ENCODE measurements around the gene C1orf174. TPM values are rescaled to one million over a fixed set of nuclear protein-coding genes. Genes with fewer than 3 reads are reported as not detected.

The C1orf174 gene
- total RNA-seq, 1 donor from 2014 or later, result 25.8 TPM

DNA sequence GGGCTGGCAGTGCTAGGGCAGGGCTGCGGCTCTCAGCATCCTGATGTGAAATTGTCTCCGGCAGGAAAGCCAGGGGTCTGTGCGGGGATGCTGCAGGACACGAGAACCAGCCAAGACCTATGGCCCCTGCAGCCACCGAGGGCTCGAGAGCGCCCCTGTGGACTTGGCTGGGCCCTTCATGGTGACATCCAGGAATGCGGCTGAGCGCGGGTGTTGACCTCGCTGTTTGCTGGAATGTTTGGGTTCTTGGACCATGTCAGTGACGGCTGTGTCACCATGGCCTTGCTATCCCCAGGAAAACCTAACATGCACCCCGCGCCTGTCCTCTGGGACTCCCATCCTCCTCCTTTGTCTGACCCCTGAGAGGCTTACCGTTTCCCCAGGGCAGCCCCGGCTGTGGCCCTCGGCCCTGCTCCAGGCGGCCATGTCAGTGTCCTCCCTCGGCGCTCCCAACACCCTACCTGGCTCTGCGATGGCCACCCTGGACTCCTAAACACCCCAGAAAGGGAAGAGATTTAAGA, 14.3 kb upstream of the C1orf174 start:
- Mint-ChIP-seq H3K27ac (no peak overlapping the region), H3K4me3 (no peak overlapping the region), H3K27me3 (ENCODE audit: low read depth) (peaks cover 49% of the 10 kb centered on the region), H3K9me3 (no peaks in the 10 kb centered on the region), H3K36me3 (no peaks in the 10 kb centered on the region), H3K4me1 (peaks cover 4% of the 10 kb centered on the region)
- DNase-seq (ENCODE audit: low spot score in 2 of 2, unreplicated experiment in 2 of 2), result peak in 1 of 2 experiments; percentile 13
- TF ChIP-seq, protein P1, sequence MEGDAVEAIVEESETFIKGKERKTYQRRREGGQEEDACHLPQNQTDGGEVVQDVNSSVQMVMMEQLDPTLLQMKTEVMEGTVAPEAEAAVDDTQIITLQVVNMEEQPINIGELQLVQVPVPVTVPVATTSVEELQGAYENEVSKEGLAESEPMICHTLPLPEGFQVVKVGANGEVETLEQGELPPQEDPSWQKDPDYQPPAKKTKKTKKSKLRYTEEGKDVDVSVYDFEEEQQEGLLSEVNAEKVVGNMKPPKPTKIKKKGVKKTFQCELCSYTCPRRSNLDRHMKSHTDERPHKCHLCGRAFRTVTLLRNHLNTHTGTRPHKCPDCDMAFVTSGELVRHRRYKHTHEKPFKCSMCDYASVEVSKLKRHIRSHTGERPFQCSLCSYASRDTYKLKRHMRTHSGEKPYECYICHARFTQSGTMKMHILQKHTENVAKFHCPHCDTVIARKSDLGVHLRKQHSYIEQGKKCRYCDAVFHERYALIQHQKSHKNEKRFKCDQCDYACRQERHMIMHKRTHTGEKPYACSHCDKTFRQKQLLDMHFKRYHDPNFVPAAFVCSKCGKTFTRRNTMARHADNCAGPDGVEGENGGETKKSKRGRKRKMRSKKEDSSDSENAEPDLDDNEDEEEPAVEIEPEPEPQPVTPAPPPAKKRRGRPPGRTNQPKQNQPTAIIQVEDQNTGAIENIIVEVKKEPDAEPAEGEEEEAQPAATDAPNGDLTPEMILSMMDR (IDR thresholded peaks at IDR 0.05; ENCODE audit: unreplicated experiment), result no peak

- H3K27ac Mint-ChIP-seq, result no peak overlapping the region
- TF ChIP-seq, protein P1 (IDR thresholded peaks at IDR 0.05; ENCODE audit: unreplicated experiment), result no peak
- H3K4me3 Mint-ChIP-seq, result no peak overlapping the region
- peak in 1 of 2 experiments; percentile 9 for DNase-seq (ENCODE audit: low spot score in 2 of 2, unreplicated experiment in 2 of 2)
- peaks cover 42% of the 10 kb centered on the region for H3K27me3 Mint-ChIP-seq (ENCODE audit: low read depth)
- H3K9me3 Mint-ChIP-seq, result no peaks in the 10 kb centered on the region
- H3K36me3 Mint-ChIP-seq, result no peaks in the 10 kb centered on the region
- H3K4me1 Mint-ChIP-seq, result peaks cover 4% of the 10 kb centered on the region
Measured at GRCh38 chr1:3912809-3913685, 13.0 kb upstream of the C1orf174 start.

DNA sequence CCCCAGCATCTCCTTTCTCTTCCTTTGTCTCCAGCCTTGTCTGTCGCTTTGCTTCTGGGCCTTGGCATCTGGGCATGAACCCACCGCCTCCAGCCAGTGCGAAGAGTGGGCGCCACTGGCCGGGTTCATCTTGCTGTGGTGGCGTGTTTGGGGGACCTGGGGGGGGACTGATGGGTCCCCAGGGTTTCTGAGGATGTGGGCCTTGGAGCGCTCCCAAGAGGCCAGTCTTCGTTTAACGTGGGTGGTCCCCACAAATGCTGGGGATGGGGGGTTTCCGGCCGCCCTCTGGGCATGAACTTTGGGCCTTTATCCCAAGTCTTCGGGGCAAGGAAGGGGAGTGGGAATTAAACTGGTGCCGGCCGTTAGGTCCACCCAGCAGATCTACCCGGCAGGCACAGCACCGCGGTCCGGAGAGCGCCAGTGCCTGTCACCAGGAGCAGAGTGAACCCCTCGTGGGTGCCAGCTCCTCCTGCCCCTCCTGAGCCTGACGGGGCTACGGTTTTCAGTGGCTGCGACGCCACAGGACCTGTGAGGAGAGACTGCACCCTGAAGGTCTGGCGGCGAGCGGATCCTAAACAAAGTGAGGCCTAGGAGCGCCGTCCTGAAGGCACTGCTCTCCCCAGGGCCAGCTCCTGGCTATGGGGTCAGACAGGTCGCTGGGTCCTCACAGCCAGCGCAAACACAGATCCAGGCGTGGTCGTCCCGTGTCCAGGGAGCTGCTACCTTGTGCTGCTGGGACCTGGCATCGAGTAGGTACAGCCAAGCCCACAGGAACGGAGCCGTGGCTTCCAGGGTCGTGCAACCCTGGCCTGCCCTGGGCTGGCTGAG, 12.1 kb upstream of the C1orf174 start:
- Mint-ChIP-seq H3K4me1 (peaks cover 4% of the 10 kb centered on the region), H3K9me3 (no peaks in the 10 kb centered on the region), H3K27me3 (ENCODE audit: low read depth) (peaks cover 40% of the 10 kb centered on the region), H3K36me3 (no peaks in the 10 kb centered on the region), H3K27ac (no peak overlapping the region), H3K4me3 (no peak overlapping the region)
- TF ChIP-seq, protein P1 (IDR thresholded peaks at IDR 0.05; ENCODE audit: unreplicated experiment), result no peak
- peak in 1 of 2 experiments; percentile 8 for DNase-seq (ENCODE audit: low spot score in 2 of 2, unreplicated experiment in 2 of 2)

GRCh38 chr1:3910857-3911845, 11.1 kb upstream of the C1orf174 start:
- no peaks in the 10 kb centered on the region for H3K36me3 Mint-ChIP-seq
- peaks cover 40% of the 10 kb centered on the region for H3K27me3 Mint-ChIP-seq (ENCODE audit: low read depth)
- peak overlapping the region; percentile 13 for H3K4me3 Mint-ChIP-seq
- no peak overlapping the region for H3K27ac Mint-ChIP-seq
- H3K4me1 Mint-ChIP-seq, result peaks cover 4% of the 10 kb centered on the region
- TF ChIP-seq, protein P1 (IDR thresholded peaks at IDR 0.05; ENCODE audit: unreplicated experiment), result peak; percentile 79
- H3K9me3 Mint-ChIP-seq, result no peaks in the 10 kb centered on the region
- DNase-seq (ENCODE audit: low spot score in 2 of 2, unreplicated experiment in 2 of 2), result peak; percentile 75 to 89
